SK-N-SH (cell line): ENCODE measurements around the gene CCL23. TPM values are rescaled to one million over a fixed set of nuclear protein-coding genes. Genes with fewer than 3 reads are reported as not detected.

Experiments
- CTCF ChIA-PET: fragments of 300-600, 350-600 bp; formaldehyde crosslinking; extraction: SDS; loops from one replicate; lab custom pipeline; 2021; lab: Yijun Ruan, JAX
- POLR2A ChIA-PET: fragments of 350-600 bp; sonication (Branson Sonifier 250); formaldehyde crosslinking; extraction: SDS; loops from one replicate; lab custom pipeline; 2020; ENCODE audit warnings: antibody characterized with exemption, inconsistent platforms; lab: Yijun Ruan, JAX
- DNase-seq: peaks from one replicate; pipeline ENCODE4 v3.0.0; 2012
- H2AFZ ChIP-seq: fragments of 200-600 bp; sonication (generic); 2 replicates; pipeline ENCODE4 v1.8.1; 2016; ENCODE audit warnings: antibody characterized with exemption, mild to moderate bottlenecking, low read depth
- H3F3A ChIP-seq: fragments of 200-600 bp; sonication (generic); replicated peaks from 2 replicates; pipeline ENCODE3; 2016; ENCODE audit warnings: antibody characterized with exemption, mild to moderate bottlenecking; ENCODE audit not compliant: insufficient read depth
- H3K27ac ChIP-seq, 2 experiments: fragments of 200-500 bp in 1 of 2; fragments of 200-600 bp in 1 of 2; sonication (Bioruptor generic) in 1 of 2; sonication (generic), shearing (Covaris generic) in 1 of 2; 2 replicates each; pipeline versions ENCODE4 v1.5.1 to v1.6.1; 2014 to 2016; ENCODE audit warnings: low read depth in 2 of 2, inconsistent platforms in 1 of 2, low read length in 1 of 2, mild to moderate bottlenecking in 1 of 2, mixed read lengths in 1 of 2
- H3K27me3 ChIP-seq: fragments of 200-600 bp; sonication (generic), shearing (Covaris generic); 2 replicates; pipeline ENCODE4 v1.6.1; 2016; ENCODE audit warnings: mixed run types; ENCODE audit not compliant: insufficient read depth
- H3K36me3 ChIP-seq, 2 experiments: fragments of 200-500 bp in 1 of 2; fragments of 200-600 bp in 1 of 2; sonication (Bioruptor generic) in 1 of 2; sonication (generic) in 1 of 2; replicated peaks in 1 of 2; 2 replicates each; pipeline versions ENCODE3 to v1.5.1; 2014 to 2016; ENCODE audit warnings: low read length in 1 of 2, mild to moderate bottlenecking in 1 of 2; ENCODE audit not compliant: insufficient read depth in 2 of 2, control insufficient read depth in 1 of 2
- H3K4me1 ChIP-seq, 2 experiments: fragments of 200-500 bp in 1 of 2; fragments of 200-600 bp in 1 of 2; sonication (Bioruptor generic) in 1 of 2; sonication (generic), shearing (Covaris generic) in 1 of 2; 2 replicates each; pipeline versions ENCODE4 v1.5.1 to v1.6.1; 2014 to 2016; ENCODE audit warnings: low read depth in 1 of 2, low read length in 1 of 2, mixed run types in 1 of 2; ENCODE audit not compliant: insufficient read depth in 2 of 2, control insufficient read depth in 1 of 2
- H3K4me2 ChIP-seq: fragments of 200-600 bp; sonication (generic), shearing (Covaris generic); 2 replicates; pipeline ENCODE4 v1.6.1; 2017; ENCODE audit warnings: mixed run types
- H3K4me3 ChIP-seq, 2 experiments: fragments of 200-500 bp in 1 of 2; fragments of 200-600 bp in 1 of 2; sonication (Bioruptor generic) in 1 of 2; sonication (generic), shearing (Covaris generic) in 1 of 2; 2 replicates each; pipeline versions ENCODE4 v1.5.1 to v1.8.1; 2014 to 2016; ENCODE audit warnings: low read depth in 2 of 2, inconsistent platforms in 1 of 2, low read length in 1 of 2, mild to moderate bottlenecking in 1 of 2, mixed read lengths in 1 of 2, moderate library complexity in 1 of 2
- H3K79me2 ChIP-seq: fragments of 200-600 bp; sonication (generic); 2 replicates; pipeline ENCODE4 v1.8.1; 2017; ENCODE audit warnings: mild to moderate bottlenecking; ENCODE audit not compliant: insufficient read depth
- H3K9ac ChIP-seq: fragments of 200-600 bp; sonication (generic); 2 replicates; pipeline ENCODE4 v1.6.1; 2017; ENCODE audit warnings: mixed run types
- H3K9me2 ChIP-seq: fragments of 200-600 bp; sonication (generic); 2 replicates; pipeline ENCODE4 v1.6.1; 2017; ENCODE audit warnings: mixed run types
- H3K9me3 ChIP-seq: fragments of 200-600 bp; sonication (generic); 2 replicates; pipeline ENCODE4 v1.6.1; 2017; ENCODE audit warnings: mixed run types, mild to moderate bottlenecking, moderate library complexity
- H4K20me1 ChIP-seq: fragments of 200-600 bp; sonication (generic); 2 replicates; pipeline ENCODE4 v1.6.1; 2017; ENCODE audit warnings: mild to moderate bottlenecking, mixed run types; ENCODE audit not compliant: insufficient read depth
- CHD2 ChIP-seq: fragments of 150-350 bp; IDR thresholded peaks from 2 replicates; pipeline ENCODE4 v1.6.1; 2018; ENCODE audit warnings: low read length; ENCODE audit not compliant: partially characterized antibody
- EZH2phosphoT487 ChIP-seq: fragments of 200-600 bp; sonication (generic); IDR thresholded peaks from 2 replicates; pipeline ENCODE4 v1.6.1; 2017; ENCODE audit warnings: low read depth, mixed run types, mild to moderate bottlenecking, antibody characterized with exemption, moderate library complexity, borderline replicate concordance
- FOSL2 ChIP-seq: IDR thresholded peaks from 2 replicates; pipeline ENCODE4 v1.4.0; 2012; ENCODE audit warnings: low read depth, mild to moderate bottlenecking, moderate library complexity, borderline replicate concordance
- GABPA ChIP-seq: IDR thresholded peaks from 2 replicates; pipeline ENCODE4 v1.4.0; 2012; ENCODE audit warnings: low read depth, mild to moderate bottlenecking
- GATA2 ChIP-seq: sonication (generic); formaldehyde crosslinking; IDR thresholded peaks from 2 replicates; pipeline ENCODE4 v1.5.0; 2020; ENCODE audit warnings: mild to moderate bottlenecking, missing genetic modification reagents
- IRF3 ChIP-seq: fragments of 150-350 bp; IDR thresholded peaks from 2 replicates; pipeline ENCODE4 v1.6.1; 2016; ENCODE audit warnings: mild to moderate bottlenecking, low read depth, low read length
- MEF2A ChIP-seq: IDR thresholded peaks from 2 replicates; pipeline ENCODE4 v1.4.0; 2012; ENCODE audit warnings: low read depth, borderline replicate concordance
- NRF1 ChIP-seq: IDR thresholded peaks from 2 replicates; pipeline ENCODE4 v1.6.1; 2012; ENCODE audit warnings: low read depth, mild to moderate bottlenecking, low read length
- RAD21 ChIP-seq: IDR thresholded peaks from 2 replicates; pipeline ENCODE4 v1.6.1; 2012; ENCODE audit warnings: mild to moderate bottlenecking, low read length
- RCOR1 ChIP-seq: fragments of 150-350 bp; IDR thresholded peaks from 2 replicates; pipeline ENCODE4 v1.6.1; 2017; ENCODE audit warnings: antibody characterized with exemption, low read length
- RFX5 ChIP-seq: IDR thresholded peaks from 2 replicates; pipeline ENCODE4 v1.6.1; 2012; ENCODE audit warnings: mild to moderate bottlenecking, improper control_type of control experiment, low read length
- RXRA ChIP-seq: IDR thresholded peaks from 2 replicates; pipeline ENCODE4 v1.4.0; 2012; ENCODE audit warnings: low read depth, mild to moderate bottlenecking, borderline replicate concordance
- SIN3A ChIP-seq: IDR thresholded peaks from 2 replicates; pipeline ENCODE4 v1.6.1; 2012; ENCODE audit warnings: low read depth, mild to moderate bottlenecking, low read length, moderate library complexity, borderline replicate concordance
- TCF12 ChIP-seq: IDR thresholded peaks from 2 replicates; pipeline ENCODE4 v1.4.0; 2012
- TEAD4 ChIP-seq: IDR thresholded peaks from 2 replicates; pipeline ENCODE4 v1.4.0; 2012; ENCODE audit warnings: mild to moderate bottlenecking, borderline replicate concordance; ENCODE audit not compliant: insufficient read depth
- USF1 ChIP-seq: IDR thresholded peaks from 2 replicates; pipeline ENCODE4 v1.4.0; 2012; ENCODE audit warnings: low read depth, borderline replicate concordance
- YY1 ChIP-seq: IDR thresholded peaks from 2 replicates; pipeline ENCODE4 v1.4.0; 2012; ENCODE audit warnings: low read depth, mild to moderate bottlenecking
- WGBS: methylation state at CpG from one replicate; pipeline ENCODE4 v1.1.6; 2017; ENCODE audit warnings: low lambda C conversion rate; 5-methylcytosine and 5-hydroxymethylcytosine counted together
- polyA plus RNA-seq, 3 experiments: library from polyadenylated mRNA; depleted of rRNA; stranded (reverse); fragments of >200 nt; gene quantifications; 2 replicates each; pipeline ENCODE4 v1.2.3, GENCODE V29; 2012
- TF ChIP-seq, protein P1 (sequence below): IDR thresholded peaks from 2 replicates; pipeline ENCODE4; 2012
- TF ChIP-seq, protein P2 (sequence below): IDR thresholded peaks from 2 replicates; pipeline ENCODE4 v1.4.0; 2012; ENCODE audit warnings: low read depth

CCL23 gene
- polyA plus RNA-seq, 1 of the 3 experiments (the other 2 are of a cell fraction) = not detected

- no peak overlapping the region for H3K4me3 ChIP-seq
- H3F3A ChIP-seq = no peaks in the 10 kb centered on the region
- H3K4me1 ChIP-seq = no peaks in the 10 kb centered on the region
- DNase-seq = no peak
- H2AFZ ChIP-seq = no peak overlapping the region
- CTCF ChIA-PET = no interaction called here
- no peaks in the 10 kb centered on the region for H4K20me1 ChIP-seq
- WGBS = 0% methylated on average over 1 of the region's 1 CpG
- H3K36me3 ChIP-seq = no peaks in the 10 kb centered on the region
- no peaks in the 10 kb centered on the region for H3K9me2 ChIP-seq
- no peak overlapping the region for H3K27ac ChIP-seq
- no peak overlapping the region for H3K4me2 ChIP-seq
- no peaks in the 10 kb centered on the region; the same call in 1 of the 2 replicates for H3K27me3 ChIP-seq
- no peaks in the 10 kb centered on the region for H3K79me2 ChIP-seq
- no peak for TF ChIP-seq YY1
- TF ChIP-seq MEF2A = no peak
- TF ChIP-seq CHD2 = no peak
- no peak for TF ChIP-seq RXRA
- TF ChIP-seq, protein P1, sequence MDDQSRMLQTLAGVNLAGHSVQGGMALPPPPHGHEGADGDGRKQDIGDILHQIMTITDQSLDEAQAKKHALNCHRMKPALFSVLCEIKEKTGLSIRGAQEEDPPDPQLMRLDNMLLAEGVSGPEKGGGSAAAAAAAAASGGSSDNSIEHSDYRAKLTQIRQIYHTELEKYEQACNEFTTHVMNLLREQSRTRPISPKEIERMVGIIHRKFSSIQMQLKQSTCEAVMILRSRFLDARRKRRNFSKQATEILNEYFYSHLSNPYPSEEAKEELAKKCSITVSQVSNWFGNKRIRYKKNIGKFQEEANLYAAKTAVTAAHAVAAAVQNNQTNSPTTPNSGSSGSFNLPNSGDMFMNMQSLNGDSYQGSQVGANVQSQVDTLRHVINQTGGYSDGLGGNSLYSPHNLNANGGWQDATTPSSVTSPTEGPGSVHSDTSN = no peak
- no peak for TF ChIP-seq IRF3
- TF ChIP-seq RFX5 = no peak
- no peak for TF ChIP-seq GATA2 (CRISPR knock-in tag)
- TF ChIP-seq FOSL2 = no peak
- TF ChIP-seq TCF12 = no peak
- no peak for TF ChIP-seq RAD21
- no peak for TF ChIP-seq GABPA
- TF ChIP-seq, protein P2, sequence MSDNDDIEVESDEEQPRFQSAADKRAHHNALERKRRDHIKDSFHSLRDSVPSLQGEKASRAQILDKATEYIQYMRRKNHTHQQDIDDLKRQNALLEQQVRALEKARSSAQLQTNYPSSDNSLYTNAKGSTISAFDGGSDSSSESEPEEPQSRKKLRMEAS = no peak
- no peak for TF ChIP-seq NRF1
- TF ChIP-seq SIN3A = no peak
- no peak for TF ChIP-seq EZH2phosphoT487
- no peak for TF ChIP-seq RCOR1
- no peak for TF ChIP-seq USF1
- no peak for TF ChIP-seq TEAD4
- H3K9ac ChIP-seq = no peak overlapping the region
- POLR2A ChIA-PET = no interaction called here
- H3K9me3 ChIP-seq = no peaks in the 10 kb centered on the region
Observed at GRCh38 chr17:35998756-35999155, 19.0 kb downstream of the CCL23 start.
